ENCODE data around the gene CASQ2. TPM values are rescaled to one million over a fixed set of nuclear protein-coding genes. Genes with fewer than 3 reads are reported as not detected.

CASQ2 gene
- polyA plus RNA-seq, 1 of the 3 experiments (the other 2 are of a cell fraction), result not detected

DNA sequence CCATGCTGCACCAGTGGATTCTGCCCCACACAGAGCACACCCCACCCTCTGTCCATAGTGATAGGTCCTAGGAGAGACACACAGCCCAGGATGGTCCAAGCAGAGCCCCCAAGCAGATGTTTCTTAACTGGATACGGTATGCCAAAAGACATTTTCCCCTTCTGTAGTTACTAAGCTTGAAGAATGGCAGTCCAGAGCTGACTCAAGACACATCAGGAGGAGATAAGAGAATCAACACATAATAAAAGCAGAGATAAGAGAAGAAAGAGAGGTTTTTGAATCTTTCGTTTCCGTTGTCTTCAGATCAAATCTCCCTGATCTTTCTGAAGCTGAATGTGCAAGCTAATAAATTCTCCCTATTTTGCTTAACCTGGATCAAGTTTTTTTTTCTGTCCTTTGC lies 21.8 kb upstream of the CASQ2 start:
- Histone ChIP-seq H2AFZ (ENCODE audit: low read depth) (no peak overlapping the region), H3K4me2 (no peak overlapping the region), H3K4me1 (ENCODE audit: control insufficient read depth in 1 of 2, insufficient read depth in 2 of 2, low read depth in 1 of 2, low read length in 1 of 2) (no peaks in the 10 kb centered on the region), H3K9me2 (no peaks in the 10 kb centered on the region), H3K9ac (no peak overlapping the region), H3K27ac (ENCODE audit: low read depth in 2 of 2, low read length in 1 of 2) (no peak overlapping the region), H3F3A (replicated peaks; ENCODE audit: insufficient read depth) (no peaks in the 10 kb centered on the region), H3K9me3 (no peaks in the 10 kb centered on the region; the same call in 1 of the 2 replicates), H3K4me3 (ENCODE audit: low read depth in 2 of 2, low read length in 1 of 2) (no peak overlapping the region), H3K36me3 (replicated peaks in 1 of 2; ENCODE audit: control insufficient read depth in 1 of 2, insufficient read depth in 2 of 2, low read length in 1 of 2) (no peaks in the 10 kb centered on the region), H3K27me3 (ENCODE audit: insufficient read depth) (no peaks in the 10 kb centered on the region), H3K79me2 (ENCODE audit: insufficient read depth) (no peaks in the 10 kb centered on the region), H4K20me1 (ENCODE audit: insufficient read depth) (no peaks in the 10 kb centered on the region)
- CTCF ChIA-PET, result interaction anchor here (0.8 to 1.4 kb wide), 3 partner anchors 17 to 190 kb away, joined by 3 to 4 read pairs (median 3); no protein-coding TSS in a partner anchor
- no peak for DNase-seq
- 59% methylated on average over 3 of the region's 3 CpGs for WGBS (ENCODE audit: low lambda C conversion rate)
- POLR2A ChIA-PET, result no interaction called here
- TF ChIP-seq TAF1 (IDR thresholded peaks at IDR 0.05; ENCODE audit: borderline replicate concordance, low read depth, low read length) (no peak), JUND (IDR thresholded peaks at IDR 0.05) (no peak), RXRA (IDR thresholded peaks at IDR 0.05; ENCODE audit: borderline replicate concordance, low read depth) (no peak), FOXJ3 (CRISPR knock-in tag; IDR thresholded peaks at IDR 0.05) (no peak), MEF2A (IDR thresholded peaks at IDR 0.05; ENCODE audit: borderline replicate concordance, low read depth) (no peak), SIN3A (IDR thresholded peaks at IDR 0.05; ENCODE audit: borderline replicate concordance, low read depth, low read length) (no peak), GABPA (IDR thresholded peaks at IDR 0.05; ENCODE audit: low read depth) (no peak), RCOR1 (IDR thresholded peaks at IDR 0.05; ENCODE audit: low read length) (no peak), YY1 (IDR thresholded peaks at IDR 0.05; ENCODE audit: low read depth) (no peak), RFX5 (IDR thresholded peaks at IDR 0.05; ENCODE audit: low read length) (no peak), FOXM1 (IDR thresholded peaks at IDR 0.05; ENCODE audit: low read depth) (no peak), CTCF (IDR thresholded peaks at IDR 0.05) (no peak), SMC3 (IDR thresholded peaks at IDR 0.05; ENCODE audit: low read depth, low read length) (no peak), EP300 (IDR thresholded peaks at IDR 0.05; ENCODE audit: borderline replicate concordance in 1 of 2, low read depth in 1 of 2, low read length in 1 of 2) (no peak), USF1 (IDR thresholded peaks at IDR 0.05; ENCODE audit: borderline replicate concordance, low read depth) (no peak), EZH2phosphoT487 (IDR thresholded peaks at IDR 0.05; ENCODE audit: borderline replicate concordance, low read depth) (no peak)

DNA sequence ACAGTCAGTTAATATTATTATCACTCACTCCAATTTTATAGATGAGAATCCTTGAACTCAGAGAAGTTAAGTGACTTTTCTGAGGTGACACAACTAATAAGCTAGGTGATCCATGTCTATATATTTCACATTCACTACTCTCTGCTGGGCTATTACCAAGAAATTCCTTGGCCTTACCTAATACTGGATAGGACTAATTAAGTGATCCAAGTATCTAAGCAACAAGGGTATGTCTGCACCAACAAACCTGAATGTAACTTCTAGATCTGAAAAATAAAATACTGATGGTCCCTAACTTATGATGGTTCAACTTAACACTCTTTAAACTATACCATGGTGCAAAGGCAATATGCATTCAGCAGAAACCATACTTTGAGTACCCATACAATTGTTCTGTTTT lies 14.8 kb upstream of the CASQ2 start:
- H4K20me1 ChIP-seq (ENCODE audit: insufficient read depth), result no peaks in the 10 kb centered on the region
- TF ChIP-seq, protein P1, sequence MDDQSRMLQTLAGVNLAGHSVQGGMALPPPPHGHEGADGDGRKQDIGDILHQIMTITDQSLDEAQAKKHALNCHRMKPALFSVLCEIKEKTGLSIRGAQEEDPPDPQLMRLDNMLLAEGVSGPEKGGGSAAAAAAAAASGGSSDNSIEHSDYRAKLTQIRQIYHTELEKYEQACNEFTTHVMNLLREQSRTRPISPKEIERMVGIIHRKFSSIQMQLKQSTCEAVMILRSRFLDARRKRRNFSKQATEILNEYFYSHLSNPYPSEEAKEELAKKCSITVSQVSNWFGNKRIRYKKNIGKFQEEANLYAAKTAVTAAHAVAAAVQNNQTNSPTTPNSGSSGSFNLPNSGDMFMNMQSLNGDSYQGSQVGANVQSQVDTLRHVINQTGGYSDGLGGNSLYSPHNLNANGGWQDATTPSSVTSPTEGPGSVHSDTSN (IDR thresholded peaks at IDR 0.05), result no peak
- TF ChIP-seq MXI1 (IDR thresholded peaks at IDR 0.05; ENCODE audit: low read depth, low read length), result no peak
- TF ChIP-seq, protein P2, sequence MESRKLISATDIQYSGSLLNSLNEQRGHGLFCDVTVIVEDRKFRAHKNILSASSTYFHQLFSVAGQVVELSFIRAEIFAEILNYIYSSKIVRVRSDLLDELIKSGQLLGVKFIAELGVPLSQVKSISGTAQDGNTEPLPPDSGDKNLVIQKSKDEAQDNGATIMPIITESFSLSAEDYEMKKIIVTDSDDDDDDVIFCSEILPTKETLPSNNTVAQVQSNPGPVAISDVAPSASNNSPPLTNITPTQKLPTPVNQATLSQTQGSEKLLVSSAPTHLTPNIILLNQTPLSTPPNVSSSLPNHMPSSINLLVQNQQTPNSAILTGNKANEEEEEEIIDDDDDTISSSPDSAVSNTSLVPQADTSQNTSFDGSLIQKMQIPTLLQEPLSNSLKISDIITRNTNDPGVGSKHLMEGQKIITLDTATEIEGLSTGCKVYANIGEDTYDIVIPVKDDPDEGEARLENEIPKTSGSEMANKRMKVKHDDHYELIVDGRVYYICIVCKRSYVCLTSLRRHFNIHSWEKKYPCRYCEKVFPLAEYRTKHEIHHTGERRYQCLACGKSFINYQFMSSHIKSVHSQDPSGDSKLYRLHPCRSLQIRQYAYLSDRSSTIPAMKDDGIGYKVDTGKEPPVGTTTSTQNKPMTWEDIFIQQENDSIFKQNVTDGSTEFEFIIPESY (IDR thresholded peaks at IDR 0.05; ENCODE audit: borderline replicate concordance, low read depth), result no peak
- TF ChIP-seq GABPA (IDR thresholded peaks at IDR 0.05; ENCODE audit: low read depth), result no peak
- no peak for TF ChIP-seq SIN3A (IDR thresholded peaks at IDR 0.05; ENCODE audit: borderline replicate concordance, low read depth, low read length)
- no peak for TF ChIP-seq YY1 (IDR thresholded peaks at IDR 0.05; ENCODE audit: low read depth)
- no peak for TF ChIP-seq GATA2 (CRISPR knock-in tag; IDR thresholded peaks at IDR 0.05)
- no peak for TF ChIP-seq ELF1 (IDR thresholded peaks at IDR 0.05)
- no peak overlapping the region for H3K4me3 ChIP-seq (ENCODE audit: low read depth in 2 of 2, low read length in 1 of 2)
- no peak overlapping the region for H3K27ac ChIP-seq (ENCODE audit: low read depth in 2 of 2, low read length in 1 of 2)
- H3K4me1 ChIP-seq (ENCODE audit: control insufficient read depth in 1 of 2, insufficient read depth in 2 of 2, low read depth in 1 of 2, low read length in 1 of 2), result no peaks in the 10 kb centered on the region
- H3K9me3 ChIP-seq, result no peaks in the 10 kb centered on the region; the same call in 1 of the 2 replicates
- no peak overlapping the region for H3K9ac ChIP-seq
- ChIA-PET CTCF (interaction anchor here (0.7 to 3.6 kb wide), 3 partner anchors 12 to 174 kb away, joined by 3 to 20 read pairs (median 5); no protein-coding TSS in a partner anchor), POLR2A (no interaction called here)
- no peaks in the 10 kb centered on the region for H3K79me2 ChIP-seq (ENCODE audit: insufficient read depth)
- H3K4me2 ChIP-seq, result no peak overlapping the region
- H2AFZ ChIP-seq (ENCODE audit: low read depth), result no peak overlapping the region
- no peaks in the 10 kb centered on the region for H3F3A ChIP-seq (replicated peaks; ENCODE audit: insufficient read depth)
- H3K9me2 ChIP-seq, result no peaks in the 10 kb centered on the region
- no peaks in the 10 kb centered on the region for H3K36me3 ChIP-seq (replicated peaks in 1 of 2; ENCODE audit: control insufficient read depth in 1 of 2, insufficient read depth in 2 of 2, low read length in 1 of 2)
- DNase-seq, result no peak
- no peaks in the 10 kb centered on the region for H3K27me3 ChIP-seq (ENCODE audit: insufficient read depth)

Measured in SK-N-SH (cell line).